Neural crest cell (in vitro differentiated cells): ENCODE results near the gene POLR2J2. TPM values are rescaled to one million over a fixed set of nuclear protein-coding genes. Genes with fewer than 3 reads are reported as not detected.
"Not testable (repeated sequence)": the region's sequence is repeated elsewhere in the genome, so short reads cannot be mapped to it uniquely, and the experiment has no call there.

Experiments used
- DNase-seq: peaks from one replicate; pipeline ENCODE4 v3.0.0; 2021; ENCODE audit warnings: low read depth, mixed read lengths, low spot score
- H3K27ac Mint-ChIP-seq: one replicate; pipeline ENCODE4 v1.8.0; 2021; ENCODE audit warnings: mild to moderate bottlenecking, mixed read lengths; ENCODE audit not compliant: unreplicated experiment
- H3K27me3 Mint-ChIP-seq: 2 replicates; pipeline ENCODE4 v1.8.0; 2021; ENCODE audit warnings: low read depth, mild to moderate bottlenecking, mixed read lengths
- H3K36me3 Mint-ChIP-seq: 2 replicates; pipeline ENCODE4 v1.8.0; 2021; ENCODE audit warnings: low read depth, mild to moderate bottlenecking, mixed read lengths
- H3K4me1 Mint-ChIP-seq: 2 replicates; pipeline ENCODE4 v1.8.0; 2021; ENCODE audit warnings: mixed read lengths
- H3K4me3 Mint-ChIP-seq: one replicate; pipeline ENCODE4 v1.8.0; 2021; ENCODE audit warnings: mild to moderate bottlenecking, mixed read lengths
- H3K9me3 Mint-ChIP-seq: 2 replicates; pipeline ENCODE4 v1.8.0; 2021; ENCODE audit warnings: mixed read lengths
- total RNA-seq: library from RNA; stranded (reverse); gene quantifications from 2 replicates; pipeline ENCODE4 v1.2.1, GENCODE V29; 2021

POLR2J2 gene
- total RNA-seq, 1 donor from 2014 or later: 5.8 TPM

GRCh38 chr7:102690602-102691001, 19.1 kb upstream of the POLR2J2 start:
- H3K4me1 Mint-ChIP-seq, H3K9me3 Mint-ChIP-seq, H3K27ac Mint-ChIP-seq, DNase-seq, H3K4me3 Mint-ChIP-seq, H3K36me3 Mint-ChIP-seq: not testable (repeated sequence)
- peaks cover 37% of the 10 kb centered on the region for H3K27me3 Mint-ChIP-seq

- H3K9me3 Mint-ChIP-seq, H3K4me1 Mint-ChIP-seq, DNase-seq, H3K4me3 Mint-ChIP-seq, H3K36me3 Mint-ChIP-seq, H3K27ac Mint-ChIP-seq: not testable (repeated sequence)
- H3K27me3 Mint-ChIP-seq: peaks cover 34% of the 10 kb centered on the region
Measured at GRCh38 chr7:102689436-102690282, 18.2 kb upstream of the POLR2J2 start.

GRCh38 chr7:102688299-102689036, 17.0 kb upstream of the POLR2J2 start:
- not testable (repeated sequence) for H3K9me3 Mint-ChIP-seq, H3K4me1 Mint-ChIP-seq, H3K27ac Mint-ChIP-seq, H3K36me3 Mint-ChIP-seq, DNase-seq, H3K4me3 Mint-ChIP-seq
- H3K27me3 Mint-ChIP-seq: peaks cover 22% of the 10 kb centered on the region

- not testable (repeated sequence) for H3K27me3 Mint-ChIP-seq, H3K36me3 Mint-ChIP-seq, H3K9me3 Mint-ChIP-seq, H3K27ac Mint-ChIP-seq, H3K4me3 Mint-ChIP-seq, DNase-seq, H3K4me1 Mint-ChIP-seq
Measured at GRCh38 chr7:102682560-102682959, 11.1 kb upstream of the POLR2J2 start.

- not testable (repeated sequence) for H3K36me3 Mint-ChIP-seq, H3K27me3 Mint-ChIP-seq, DNase-seq, H3K4me3 Mint-ChIP-seq, H3K9me3 Mint-ChIP-seq, H3K4me1 Mint-ChIP-seq, H3K27ac Mint-ChIP-seq
Measured at GRCh38 chr7:102680780-102681179, 9.3 kb upstream of the POLR2J2 start.

GRCh38 chr7:102675545-102675944, 4.1 kb upstream of the POLR2J2 start:
- not testable (repeated sequence) for H3K4me3 Mint-ChIP-seq, H3K27me3 Mint-ChIP-seq, H3K36me3 Mint-ChIP-seq, DNase-seq, H3K27ac Mint-ChIP-seq, H3K4me1 Mint-ChIP-seq, H3K9me3 Mint-ChIP-seq

- H3K36me3 Mint-ChIP-seq, H3K9me3 Mint-ChIP-seq, H3K27ac Mint-ChIP-seq, H3K4me3 Mint-ChIP-seq, H3K27me3 Mint-ChIP-seq, H3K4me1 Mint-ChIP-seq, DNase-seq: not testable (repeated sequence)
Measured at GRCh38 chr7:102673447-102674067, 2.1 kb upstream of the POLR2J2 start.

- H3K4me1 Mint-ChIP-seq, H3K27me3 Mint-ChIP-seq, DNase-seq: not testable (repeated sequence)
Measured at GRCh38 chr7:102671956-102672307, 469 bp upstream of the POLR2J2 start.

GRCh38 chr7:102667523-102667922, 3.9 kb downstream of the POLR2J2 start:
- H3K9me3 Mint-ChIP-seq, H3K4me1 Mint-ChIP-seq, H3K36me3 Mint-ChIP-seq, H3K4me3 Mint-ChIP-seq, H3K27ac Mint-ChIP-seq, H3K27me3 Mint-ChIP-seq, DNase-seq: not testable (repeated sequence)

More at GRCh38 chr7:102671956-102672307, 469 bp upstream of the POLR2J2 start:
- H3K36me3 Mint-ChIP-seq, H3K9me3 Mint-ChIP-seq, H3K4me3 Mint-ChIP-seq, H3K27ac Mint-ChIP-seq: not testable (repeated sequence)

GRCh38 chr7:102666850-102667249, 4.6 kb downstream of the POLR2J2 start:
- H3K4me3 Mint-ChIP-seq, DNase-seq, H3K27ac Mint-ChIP-seq, H3K36me3 Mint-ChIP-seq, H3K9me3 Mint-ChIP-seq, H3K27me3 Mint-ChIP-seq, H3K4me1 Mint-ChIP-seq: not testable (repeated sequence)

GRCh38 chr7:102664765-102665164, 6.7 kb downstream of the POLR2J2 start:
- DNase-seq, H3K27me3 Mint-ChIP-seq, H3K4me3 Mint-ChIP-seq, H3K9me3 Mint-ChIP-seq, H3K36me3 Mint-ChIP-seq, H3K27ac Mint-ChIP-seq, H3K4me1 Mint-ChIP-seq: not testable (repeated sequence)

GRCh38 chr7:102649924-102650323, 21.5 kb downstream of the POLR2J2 start, which contains the start of gene SPDYE2B:
Gene SPDYE2B, plus strand, starts transcription at chr7:102650319. Its CDS starts 2,030 bp downstream, at chr7:102652349.
- H3K27ac Mint-ChIP-seq, H3K4me1 Mint-ChIP-seq, DNase-seq, H3K9me3 Mint-ChIP-seq, H3K4me3 Mint-ChIP-seq, H3K36me3 Mint-ChIP-seq, H3K27me3 Mint-ChIP-seq: not testable (repeated sequence)

GRCh38 chr7:102647813-102648212, 23.6 kb downstream of the POLR2J2 start:
- H3K4me3 Mint-ChIP-seq, H3K27ac Mint-ChIP-seq: not testable (repeated sequence)

More at GRCh38 chr7:102647813-102648212, 23.6 kb downstream of the POLR2J2 start:
- H3K27me3 Mint-ChIP-seq, H3K36me3 Mint-ChIP-seq, DNase-seq, H3K9me3 Mint-ChIP-seq, H3K4me1 Mint-ChIP-seq: not testable (repeated sequence)
